Amniotic stem cell (primary cell): Measurements from ENCODE around the gene GON4L.
A peak's percentile ranks its signal among the peaks of the same experiment; 100 is the strongest.
"Not testable (repeated sequence)": the region's sequence is repeated elsewhere in the genome, so short reads cannot be mapped to it uniquely, and the experiment has no call there.

Experiments used
- DNase-seq: peaks from one replicate; lab custom pipeline; 2025; lab: John Stamatoyannopoulos, UW

GON4L gene

GRCh38 chr1:155813672-155814071 is 43.3 kb downstream of the GON4L start:
- no peak for DNase-seq

GRCh38 chr1:155812878-155813277 is 44.1 kb downstream of the GON4L start:
- no peak for DNase-seq

- no peak for DNase-seq
Measured at GRCh38 chr1:155809088-155809487, 47.9 kb downstream of the GON4L start.

DNA sequence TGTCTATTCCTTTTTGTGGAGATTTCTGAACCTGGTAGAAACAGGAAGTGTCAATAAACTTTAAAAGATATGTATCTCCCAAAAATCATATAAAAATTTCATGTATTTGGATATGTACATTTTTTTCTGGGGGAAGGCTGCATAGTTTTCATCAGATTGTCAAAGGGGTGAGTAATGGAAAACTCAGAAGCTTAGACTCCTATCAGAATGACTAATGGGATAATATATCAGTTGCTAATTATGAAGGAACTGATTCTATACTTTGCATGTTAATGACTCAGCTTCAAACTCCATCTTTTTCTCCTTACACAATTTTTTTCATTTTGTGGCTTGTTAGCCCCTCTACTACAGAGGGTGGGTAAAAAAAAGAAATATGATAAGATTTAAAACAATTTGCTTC is 55.9 kb downstream of the GON4L start:
- peak; percentile 55 for DNase-seq

DNA sequence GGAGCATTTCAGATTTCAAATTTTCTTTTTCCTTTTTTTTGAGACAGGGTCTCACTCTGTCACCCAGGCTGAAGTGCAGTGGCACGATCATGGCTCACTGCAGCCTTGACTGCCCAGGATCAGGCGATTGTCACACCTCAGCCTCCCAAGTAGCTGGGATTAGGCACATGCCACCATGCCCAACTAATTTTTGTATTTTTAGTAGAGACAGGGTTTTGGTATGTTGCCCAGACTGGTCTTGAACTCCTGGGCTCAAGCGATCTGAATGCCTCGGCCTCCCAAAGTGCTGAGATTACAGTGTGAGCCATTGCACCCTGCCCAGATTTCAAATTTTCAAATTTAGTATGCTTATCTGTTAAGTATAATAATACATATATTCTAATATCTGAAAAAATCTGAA is 61.4 kb downstream of the GON4L start:
- not testable (repeated sequence) for DNase-seq

DNA sequence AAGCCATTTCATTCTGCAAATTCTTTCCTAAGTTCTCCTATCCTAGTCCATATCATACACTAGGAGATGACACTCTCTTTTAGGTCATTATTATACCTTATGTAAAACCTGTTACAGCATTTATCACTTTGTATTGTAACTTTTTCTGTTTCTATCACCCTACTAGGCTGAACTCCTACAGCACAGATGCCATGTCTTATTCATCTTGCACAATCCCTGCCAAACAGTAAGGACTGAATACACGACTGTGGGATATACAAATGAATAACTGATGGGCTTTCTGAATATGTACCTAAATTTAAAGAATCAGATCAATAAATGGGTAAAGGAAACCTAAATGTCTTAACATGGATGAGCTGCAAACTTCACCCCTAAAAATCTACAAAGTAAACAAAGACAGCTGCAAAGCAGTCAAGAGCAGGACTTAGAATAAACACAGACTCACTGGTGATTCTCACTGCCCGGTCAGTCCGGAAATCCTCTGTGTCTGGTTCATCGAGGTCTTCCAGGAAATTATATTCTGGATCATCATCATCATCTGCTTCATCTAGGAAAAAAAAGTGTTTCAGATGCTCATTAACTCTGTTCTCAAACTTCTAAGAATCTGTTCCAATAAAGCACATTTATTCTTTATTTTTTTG is 62.3 kb downstream of the GON4L start:
- DNase-seq = no peak

DNA sequence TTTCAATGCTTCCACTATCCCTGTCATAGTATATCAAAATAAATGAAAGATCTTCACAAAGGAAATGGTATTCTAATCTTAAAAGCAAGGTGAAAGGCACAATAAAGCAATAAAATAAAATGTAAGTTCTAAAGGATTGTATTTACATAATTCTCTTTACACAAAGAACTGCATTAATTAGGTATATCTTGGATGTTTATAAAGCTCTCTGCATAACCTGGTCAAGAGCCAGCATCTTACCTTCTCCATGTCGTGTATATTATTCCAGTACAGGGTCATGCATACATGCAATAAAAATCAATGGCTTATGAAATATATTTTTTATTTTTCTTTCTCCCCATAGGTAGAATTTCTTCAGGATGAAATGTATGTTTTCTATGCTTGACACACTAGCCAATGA is 63.8 kb downstream of the GON4L start:
- DNase-seq = no peak

- DNase-seq = no peak
Measured at GRCh38 chr1:155777582-155777981, 79.4 kb downstream of the GON4L start.

GRCh38 chr1:155776414-155776813 is 80.6 kb downstream of the GON4L start:
- no peak for DNase-seq

DNA sequence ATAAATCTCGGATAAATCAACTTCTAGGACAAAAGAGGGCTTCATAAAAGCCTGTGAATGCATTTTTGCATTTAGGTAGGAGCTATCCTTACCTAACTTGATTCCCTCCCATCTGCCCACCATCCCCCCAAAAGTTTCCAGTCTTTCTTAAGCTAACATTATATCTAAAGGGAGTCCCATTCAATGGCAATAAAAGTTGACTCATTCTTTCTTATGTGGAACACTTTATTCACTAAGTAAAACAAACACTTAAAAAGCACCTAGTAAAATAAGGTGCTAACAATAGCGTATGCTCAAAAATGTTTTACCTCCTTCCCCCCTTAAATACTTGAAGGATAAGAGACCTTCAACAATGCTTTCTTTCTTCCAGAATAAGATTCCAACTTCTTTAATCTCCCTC is 83.8 kb downstream of the GON4L start:
- no peak for DNase-seq

- DNase-seq = no peak
Measured at GRCh38 chr1:155769257-155769656, 87.8 kb downstream of the GON4L start.

- DNase-seq = not testable (repeated sequence)
Measured at GRCh38 chr1:155767399-155767989, 89.5 kb downstream of the GON4L start.

DNA sequence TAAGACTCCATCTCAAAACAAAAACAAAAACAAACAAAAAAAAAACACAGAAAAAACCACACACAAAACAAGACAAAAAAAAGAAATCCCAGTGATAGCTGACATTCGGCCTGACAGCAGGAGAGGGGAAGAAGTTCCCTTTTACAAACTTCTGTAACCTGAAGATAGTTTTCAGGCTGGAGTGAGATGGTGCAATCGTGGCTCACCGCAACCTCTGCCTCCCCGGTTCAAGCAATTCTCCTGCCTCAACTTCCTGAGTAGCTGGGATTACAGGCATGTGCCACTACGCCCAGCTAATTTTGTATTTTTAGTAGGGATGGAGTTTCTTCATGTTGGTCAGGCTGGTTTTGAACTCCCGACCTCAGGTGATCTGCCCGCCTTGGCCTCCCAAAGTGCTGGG is 93.0 kb downstream of the GON4L start:
- DNase-seq = not testable (repeated sequence)

DNA sequence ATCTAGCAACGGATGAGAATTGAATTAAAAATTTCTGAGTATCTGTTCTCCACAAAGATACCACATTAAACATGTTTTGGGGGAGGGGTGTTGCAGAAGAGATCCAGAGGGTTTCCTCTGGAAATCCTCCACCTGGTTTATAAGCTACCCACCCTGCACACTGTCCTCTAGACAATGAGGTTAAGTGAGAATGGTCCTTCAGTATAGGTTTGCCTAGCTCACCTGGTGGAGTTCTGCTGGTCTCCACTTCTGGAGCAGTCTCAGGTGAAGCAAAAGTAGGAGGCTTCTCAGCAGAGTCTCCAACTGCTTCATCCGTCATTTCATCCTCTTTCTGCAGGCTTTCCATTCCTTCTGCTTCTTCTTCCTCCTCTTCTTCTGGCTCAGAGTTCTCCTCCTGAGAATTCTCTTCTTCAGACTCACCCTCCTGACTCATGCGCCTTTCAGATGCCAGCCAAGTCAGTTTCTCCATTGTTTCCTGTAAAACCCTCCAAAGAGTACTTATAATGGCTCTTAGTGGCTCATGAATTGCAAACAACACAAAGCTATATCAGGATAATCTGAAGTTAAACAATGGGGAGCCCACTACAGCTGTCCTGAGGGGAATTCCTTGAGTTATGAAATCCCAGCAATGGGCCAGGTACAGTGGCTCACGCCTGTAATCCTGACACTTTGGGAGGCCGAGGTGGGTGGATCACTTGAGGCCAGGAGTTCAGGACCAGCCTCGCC is 93.8 kb downstream of the GON4L start:
- peak; percentile 60 for DNase-seq

DNA sequence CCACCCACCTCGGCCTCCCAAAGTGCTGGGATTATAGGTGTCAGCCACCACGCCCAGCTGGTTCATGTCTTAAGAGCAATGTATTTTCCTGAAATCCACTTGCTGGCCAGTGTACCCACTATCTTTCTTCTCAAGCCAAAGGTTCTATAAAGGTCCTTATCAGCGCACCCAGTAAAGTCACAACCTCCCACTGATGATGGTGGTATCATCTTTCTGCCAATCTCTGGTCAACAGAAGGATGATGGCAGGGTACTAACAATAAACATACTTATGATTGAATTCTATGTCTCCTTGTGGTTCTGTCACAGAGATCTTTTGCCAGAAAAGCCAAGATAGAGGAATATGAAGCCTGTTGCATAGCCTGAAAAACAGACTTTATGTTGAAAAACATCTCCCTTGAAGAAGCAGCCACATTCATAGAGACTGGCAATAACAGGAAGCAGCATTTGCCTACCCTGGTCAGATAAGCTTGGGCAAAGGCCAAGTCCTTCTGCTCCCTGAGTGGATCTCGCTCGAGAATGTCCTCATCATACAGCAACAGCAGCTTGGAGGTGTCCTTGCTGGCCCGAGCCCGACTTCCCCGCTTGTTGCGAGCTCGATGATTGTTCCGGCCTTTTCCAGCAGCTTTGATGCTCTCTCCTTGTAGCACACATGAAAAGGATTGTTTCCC is 95.1 kb downstream of the GON4L start:
- DNase-seq = no peak

DNA sequence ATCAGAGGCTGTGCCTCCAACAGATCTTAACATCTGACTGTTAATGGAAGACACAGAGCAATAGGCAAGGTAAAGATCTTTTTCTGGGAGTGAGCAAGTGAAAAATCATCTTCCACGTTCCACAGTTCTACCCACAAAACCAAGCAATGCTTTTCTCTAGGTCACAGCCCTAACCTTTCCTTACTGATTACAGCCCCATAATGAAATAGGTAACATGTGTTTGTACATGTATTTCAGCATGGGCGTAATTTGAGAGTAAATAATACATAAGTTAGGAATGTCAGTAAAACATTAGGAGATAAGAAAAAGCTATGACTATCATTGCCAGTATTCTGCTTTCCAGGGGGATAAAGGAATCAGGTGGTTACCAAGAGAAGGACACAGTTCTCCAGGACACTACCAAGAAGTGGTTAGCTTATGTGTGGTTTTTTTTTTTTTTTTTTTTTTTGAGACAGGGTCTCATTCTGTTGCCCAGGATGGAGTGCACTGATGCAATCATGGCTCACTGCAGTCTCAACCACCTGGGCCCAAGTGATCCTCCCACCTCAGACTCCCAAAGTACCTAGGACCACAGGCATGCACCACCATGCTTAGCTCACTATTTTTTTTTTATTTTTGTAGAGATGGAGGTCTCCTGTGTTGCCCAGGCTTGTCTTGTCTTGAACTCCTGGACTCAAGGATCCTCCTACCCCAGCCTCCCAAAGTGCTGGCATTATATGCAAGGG is 96.1 kb downstream of the GON4L start:
- no peak for DNase-seq

- DNase-seq = no peak
Measured at GRCh38 chr1:155759966-155760630, 96.9 kb downstream of the GON4L start.

DNA sequence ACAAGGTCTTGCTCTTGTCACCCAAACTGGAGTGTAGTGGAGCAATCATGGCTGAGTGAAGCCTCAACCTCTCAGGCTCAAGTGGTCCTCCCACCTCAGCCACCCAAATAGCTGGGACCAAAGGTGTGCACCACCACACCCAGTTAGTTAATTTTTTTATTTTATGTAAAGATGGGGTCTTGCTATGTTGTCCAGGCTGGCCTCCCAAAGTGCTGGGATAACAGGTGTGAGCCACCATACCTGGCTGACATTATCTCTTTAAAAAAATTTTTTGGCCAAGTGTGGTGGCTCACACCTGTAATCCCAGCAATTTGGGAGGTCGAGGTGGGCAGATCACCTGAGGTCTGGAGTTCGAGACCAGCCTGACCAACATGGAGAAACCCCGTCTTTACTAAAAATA is 98.0 kb downstream of the GON4L start:
- not testable (repeated sequence) for DNase-seq

DNA sequence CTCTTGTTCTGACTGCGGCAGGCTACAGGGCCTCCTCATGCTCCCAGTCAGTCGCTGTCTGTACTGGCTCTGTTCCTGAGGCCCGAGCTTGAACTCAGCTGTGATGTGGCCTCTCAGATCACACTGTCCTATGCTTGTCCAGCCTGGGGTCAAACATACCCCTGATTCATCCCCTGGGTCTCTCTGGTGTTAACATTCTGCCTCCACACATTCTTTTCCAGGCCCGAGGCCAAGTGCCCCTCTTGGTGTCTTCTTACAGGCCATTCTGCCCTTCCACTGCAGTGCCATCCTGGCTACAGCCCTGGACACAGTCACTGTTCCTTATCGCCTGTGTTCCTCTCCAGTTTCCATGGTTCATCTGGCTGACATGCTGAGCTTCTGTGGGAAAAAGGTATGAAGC is 108.9 kb downstream of the GON4L start:
- not testable (repeated sequence) for DNase-seq

DNA sequence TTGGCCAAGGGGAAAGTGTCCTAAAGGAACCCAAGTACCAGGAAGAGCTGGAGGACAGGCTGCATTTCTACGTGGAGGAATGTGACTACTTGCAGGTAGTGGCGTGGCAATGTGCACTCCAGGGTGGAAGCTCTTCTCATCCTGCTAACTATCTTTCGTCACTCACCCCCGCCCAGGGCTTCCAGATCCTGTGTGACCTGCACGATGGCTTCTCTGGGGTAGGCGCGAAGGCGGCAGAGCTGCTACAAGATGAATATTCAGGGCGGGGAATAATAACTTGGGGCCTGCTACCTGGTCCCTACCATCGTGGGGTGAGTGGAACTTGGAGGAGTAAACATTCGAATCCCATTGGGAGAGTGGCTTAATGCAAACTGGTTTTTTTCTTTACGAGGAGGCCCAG is 109.4 kb downstream of the GON4L start:
- DNase-seq = not testable (repeated sequence)
